Measurements from ENCODE around the gene HFE. TPM values are rescaled to one million over a fixed set of nuclear protein-coding genes. Genes with fewer than 3 reads are reported as not detected.

The HFE gene
- total RNA-seq, 2 experiments from 2014 or later = 1.0 to 1.4 TPM

GRCh38 chr6:26124781-26125685 is 37.8 kb downstream of the HFE start:
- CTCF ChIA-PET = interaction anchor here (0.6 to 1.7 kb wide), 7 partner anchors 28 to 107 kb away, joined by 3 to 10 read pairs (median 4); a partner anchor contains a TSS
- POLR2A ChIA-PET = interaction anchor here (0.7 to 6.4 kb wide), 41 partner anchors 8 to 1768 kb away, joined by 3 to 863 read pairs (median 12); a partner anchor contains a TSS
- H3K4me1 Mint-ChIP-seq (ENCODE audit: low read depth) = peaks cover 45% of the 10 kb centered on the region

GRCh38 chr6:26126394-26127235 is 39.4 kb downstream of the HFE start:
- Mint-ChIP-seq H3K4me1 (ENCODE audit: low read depth) (peaks cover 46% of the 10 kb centered on the region), H3K4me3 (peak overlapping the region; percentile 95), H3K9me3 (peaks cover 4% of the 10 kb centered on the region), H3K27me3 (peaks cover 8% of the 10 kb centered on the region), H3K36me3 (peaks cover 30% of the 10 kb centered on the region), H3K27ac (peak overlapping the region; percentile 100)
- intact Hi-C loops (cut with micrococcal nuclease) = loop anchor here (10.0 kb wide), 1 partner anchor 1708 kb away; a partner anchor contains a TSS
- CTCF ChIA-PET = interaction anchor here (0.5 to 2.0 kb wide), 8 partner anchors 22 to 64 kb away, joined by 3 to 11 read pairs (median 3); a partner anchor contains a TSS
- POLR2A ChIA-PET = interaction anchor here (0.7 to 6.4 kb wide), 18 partner anchors 9 to 124 kb away, joined by 3 to 863 read pairs (median 30); a partner anchor contains a TSS
- DNase-seq = no peak

More at GRCh38 chr6:26124781-26125685, 37.8 kb downstream of the HFE start:
- peak overlapping the region; percentile 100 for H3K27ac Mint-ChIP-seq
- intact Hi-C loops (cut with micrococcal nuclease) = loop anchor here (1.0 to 10.0 kb wide), 4 partner anchors 91 to 1710 kb away; a partner anchor contains a TSS
- peak overlapping the region; percentile 95 for H3K4me3 Mint-ChIP-seq
- H3K36me3 Mint-ChIP-seq = peaks cover 30% of the 10 kb centered on the region
- H3K27me3 Mint-ChIP-seq = peaks cover 8% of the 10 kb centered on the region
- peaks cover 4% of the 10 kb centered on the region for H3K9me3 Mint-ChIP-seq
- DNase-seq = peak; percentile 38

GRCh38 chr6:26128013-26128771 is 41.0 kb downstream of the HFE start:
- POLR2A ChIA-PET = interaction anchor here (0.7 to 6.4 kb wide), 7 partner anchors 16 to 106 kb away, joined by 3 to 863 read pairs (median 5); a partner anchor contains a TSS
- peaks cover 26% of the 10 kb centered on the region for H3K36me3 Mint-ChIP-seq
- H3K9me3 Mint-ChIP-seq = peaks cover 4% of the 10 kb centered on the region
- intact Hi-C loops (cut with micrococcal nuclease) = loop anchor here (10.0 kb wide), 1 partner anchor 1707 kb away; a partner anchor contains a TSS
- H3K27me3 Mint-ChIP-seq = peaks cover 8% of the 10 kb centered on the region
- H3K27ac Mint-ChIP-seq = peak overlapping the region; percentile 100
- no peak for DNase-seq
- peak overlapping the region; percentile 95 for H3K4me3 Mint-ChIP-seq
- CTCF ChIA-PET = interaction anchor here (0.9 to 2.0 kb wide), 3 partner anchors 14 to 27 kb away, joined by 3 to 11 read pairs (median 9); a partner anchor contains a TSS
- H3K4me1 Mint-ChIP-seq (ENCODE audit: low read depth) = peaks cover 46% of the 10 kb centered on the region

- H3K4me3 Mint-ChIP-seq = no peak overlapping the region
- H3K27ac Mint-ChIP-seq = no peak overlapping the region
- peaks cover 13% of the 10 kb centered on the region for H3K36me3 Mint-ChIP-seq
- intact Hi-C loops (cut with micrococcal nuclease) = loop anchor here (10.0 kb wide), 1 partner anchor 1705 kb away; a partner anchor contains a TSS
- ChIA-PET POLR2A (interaction anchor here (2.2 kb wide), 1 partner anchor 27 kb away, joined by 13 read pairs; a partner anchor contains a TSS), CTCF (no interaction called here)
- H3K4me1 Mint-ChIP-seq (ENCODE audit: low read depth) = peaks cover 42% of the 10 kb centered on the region
- no peaks in the 10 kb centered on the region for H3K9me3 Mint-ChIP-seq
- DNase-seq = no peak
- no peaks in the 10 kb centered on the region for H3K27me3 Mint-ChIP-seq
Measured at GRCh38 chr6:26129656-26130055, 42.4 kb downstream of the HFE start.

GRCh38 chr6:26130581-26131249 is 43.5 kb downstream of the HFE start:
- Mint-ChIP-seq H3K4me3 (no peak overlapping the region), H3K27ac (no peak overlapping the region), H3K4me1 (ENCODE audit: low read depth) (peaks cover 42% of the 10 kb centered on the region), H3K9me3 (no peaks in the 10 kb centered on the region), H3K27me3 (no peaks in the 10 kb centered on the region), H3K36me3 (peaks cover 7% of the 10 kb centered on the region)
- ChIA-PET POLR2A (interaction anchor here (0.6 to 2.2 kb wide), 2 partner anchors 26 to 29 kb away, joined by 3 to 13 read pairs; a partner anchor contains a TSS), CTCF (interaction anchor here (0.6 kb wide), 1 partner anchor 44 kb away, joined by 4 read pairs; no protein-coding TSS in a partner anchor)
- intact Hi-C loops (cut with micrococcal nuclease) = no loop called here
- DNase-seq = no peak

GRCh38 chr6:26131618-26132017 is 44.4 kb downstream of the HFE start:
- Mint-ChIP-seq H3K27me3 (no peaks in the 10 kb centered on the region), H3K27ac (no peak overlapping the region), H3K4me1 (ENCODE audit: low read depth) (peaks cover 39% of the 10 kb centered on the region), H3K9me3 (no peaks in the 10 kb centered on the region), H3K4me3 (no peak overlapping the region), H3K36me3 (peaks cover 4% of the 10 kb centered on the region)
- intact Hi-C loops (cut with micrococcal nuclease) = no loop called here
- ChIA-PET POLR2A (no interaction called here), CTCF (no interaction called here)
- DNase-seq = no peak

GRCh38 chr6:26133730-26134129 is 46.5 kb downstream of the HFE start:
- H3K27me3 Mint-ChIP-seq = no peaks in the 10 kb centered on the region

GRCh38 chr6:26136321-26136720 is 49.1 kb downstream of the HFE start:
- ChIA-PET CTCF (interaction anchor here (0.7 to 2.1 kb wide), 4 partner anchors 39 to 71 kb away, joined by 3 to 7 read pairs (median 4); no protein-coding TSS in a partner anchor), POLR2A (interaction anchor here (1.4 to 2.5 kb wide), 3 partner anchors 10 to 21 kb away, joined by 7 to 18 read pairs (median 16); a partner anchor contains a TSS)
- H3K4me1 Mint-ChIP-seq (ENCODE audit: low read depth) = peaks cover 9% of the 10 kb centered on the region
- H3K9me3 Mint-ChIP-seq = no peaks in the 10 kb centered on the region
- H3K27ac Mint-ChIP-seq = no peak overlapping the region
- H3K27me3 Mint-ChIP-seq = no peaks in the 10 kb centered on the region
- intact Hi-C loops (cut with micrococcal nuclease) = no loop called here
- H3K4me3 Mint-ChIP-seq = no peak overlapping the region
- DNase-seq = no peak
- H3K36me3 Mint-ChIP-seq = peaks cover 3% of the 10 kb centered on the region

More at GRCh38 chr6:26133730-26134129, 46.5 kb downstream of the HFE start:
- POLR2A ChIA-PET = interaction anchor here (1.3 to 1.5 kb wide), 2 partner anchors 9 to 21 kb away, joined by 4 to 10 read pairs; a partner anchor contains a TSS
- no peak for DNase-seq
- Mint-ChIP-seq H3K4me1 (ENCODE audit: low read depth) (peaks cover 19% of the 10 kb centered on the region), H3K4me3 (no peak overlapping the region), H3K9me3 (no peaks in the 10 kb centered on the region), H3K36me3 (peaks cover 3% of the 10 kb centered on the region), H3K27ac (no peak overlapping the region)
- intact Hi-C loops (cut with micrococcal nuclease) = no loop called here
- CTCF ChIA-PET = interaction anchor here (1.8 kb wide), 1 partner anchor 69 kb away, joined by 5 read pairs; no protein-coding TSS in a partner anchor

- no peaks in the 10 kb centered on the region for H3K27me3 Mint-ChIP-seq
- H3K27ac Mint-ChIP-seq = no peak overlapping the region
Measured at GRCh38 chr6:26140254-26140966, 53.2 kb downstream of the HFE start.

GRCh38 chr6:26140967-26141294 is 53.7 kb downstream of the HFE start:
- no peak overlapping the region for H3K4me3 Mint-ChIP-seq
- intact Hi-C loops (cut with micrococcal nuclease) = no loop called here
- POLR2A ChIA-PET = interaction anchor here (2.1 kb wide), 1 partner anchor 15 kb away, joined by 11 read pairs; a partner anchor contains a TSS

More at GRCh38 chr6:26140254-26140966, 53.2 kb downstream of the HFE start:
- Mint-ChIP-seq H3K4me1 (ENCODE audit: low read depth) (no peaks in the 10 kb centered on the region), H3K4me3 (no peak overlapping the region), H3K9me3 (no peaks in the 10 kb centered on the region), H3K36me3 (peaks cover 3% of the 10 kb centered on the region)
- intact Hi-C loops (cut with micrococcal nuclease) = no loop called here
- CTCF ChIA-PET = no interaction called here
- DNase-seq = no peak
- POLR2A ChIA-PET = no interaction called here

More at GRCh38 chr6:26140967-26141294, 53.7 kb downstream of the HFE start:
- Mint-ChIP-seq H3K27me3 (no peaks in the 10 kb centered on the region), H3K9me3 (no peaks in the 10 kb centered on the region), H3K27ac (no peak overlapping the region), H3K36me3 (peaks cover 3% of the 10 kb centered on the region), H3K4me1 (ENCODE audit: low read depth) (no peaks in the 10 kb centered on the region)
- DNase-seq = no peak
- CTCF ChIA-PET = no interaction called here

All from activated CD4-positive, alpha-beta memory T cell treated with anti-CD3 and anti-CD28 coated beads for 36 hours (primary cell).